Gastrocnemius medialis (tissue), 4 donors: ENCODE measurements around the gene KTI12. TPM values are rescaled to one million over a fixed set of nuclear protein-coding genes. Genes with fewer than 3 reads are reported as not detected.
A peak's percentile ranks its signal among the peaks of the same experiment; 100 is the strongest.

ENCODE experiments used
- ATAC-seq, 2 donors: fragments of 150-250 bp; one replicate each; pipeline ENCODE4 v1.9.1; 2016
- DNase-seq, 2 donors: peaks; one replicate each; pipeline ENCODE4 v3.0.0-alpha.2; 2019
- H3K27ac ChIP-seq, 4 donors: fragments of 200-600 bp; sonication (generic); 1 replicate in 1 of 4; 2 replicates in 3 of 4; pipeline ENCODE4 v1.5.1; 2016 to 2018; ENCODE audit warnings: mild to moderate bottlenecking in 2 of 4, moderate library complexity in 1 of 4
- H3K27me3 ChIP-seq, 3 donors: fragments of 200-600 bp; sonication (generic) in 2 of 3; 1 replicate in 1 of 3; 2 replicates in 2 of 3; pipeline versions ENCODE4 v1.5.1 to v1.6.0; 2016 to 2019; ENCODE audit warnings: mild to moderate bottlenecking in 1 of 3, moderate library complexity in 1 of 3
- H3K36me3 ChIP-seq, 2 donors: fragments of 200-600 bp; sonication (generic) in 1 of 2; one replicate each; pipeline ENCODE4 v1.5.1; 2017 to 2018
- H3K4me1 ChIP-seq, 2 donors: fragments of 200-600 bp; sonication (generic) in 1 of 2; one replicate each; pipeline ENCODE4 v1.5.1; 2016 to 2017; ENCODE audit warnings: mild to moderate bottlenecking in 2 of 2
- H3K4me3 ChIP-seq, 4 donors: fragments of 200-600 bp; sonication (generic) in 3 of 4; 1 replicate in 1 of 4; 2 replicates in 3 of 4; pipeline ENCODE4 v1.5.1; 2016 to 2019; ENCODE audit warnings: mild to moderate bottlenecking in 2 of 4
- H3K9me3 ChIP-seq, 3 donors: fragments of 200-600 bp; sonication (generic) in 2 of 3; 1 replicate in 1 of 3; 2 replicates in 2 of 3; pipeline ENCODE4 v1.5.1; 2016 to 2019
- CTCF ChIP-seq, 5 experiments: fragments of 450-650 bp in 3 of 5; fragments of 200-600 bp in 2 of 5; sonication (generic) in 2 of 5; IDR thresholded peaks in 4 of 5; conservative IDR thresholded peaks in 1 of 5; 1 replicate in 4 of 5; 2 replicates in 1 of 5; pipeline ENCODE4 v1.5.1; 2016 to 2019; ENCODE audit warnings: antibody characterized with exemption in 5 of 5, mild to moderate bottlenecking in 3 of 5, moderate library complexity in 3 of 5
- POLR2A ChIP-seq, 2 donors: fragments of 450-650 bp; IDR thresholded peaks; one replicate each; pipeline ENCODE4 v1.6.1; 2017; ENCODE audit warnings: antibody characterized with exemption in 2 of 2, mild to moderate bottlenecking in 2 of 2, moderate library complexity in 2 of 2
- in situ Hi-C, 4 donors: fragments of 200-750 bp; cut with MboI; loops; one replicate each; pipeline versions ENCODE4 v1.15.0 to v1.8.0; 2017; ENCODE audit warnings: low sequenced_read_pairs in 4 of 4
- intact Hi-C: fragments of 100-400 bp; cut with DNase I; formaldehyde crosslinking; loops from one replicate; pipeline ENCODE4 v1.15.1; 2023; ENCODE audit warnings: low total_unique reads
- total RNA-seq, 4 donors: library from RNA; depleted of rRNA; stranded (reverse); fragments of >200 nt; gene quantifications; one replicate each; pipeline versions ENCODE4 v1.1.0 to v1.2.3, GENCODE V29; 2016

Gene KTI12
- total RNA-seq, 4 donors from 2014 or later: 3.4 to 5.9 (median 5.1) TPM

GRCh38 chr1:52063192-52063591, 29.6 kb upstream of the KTI12 start:
- H3K4me1 ChIP-seq: peaks cover 14 to 17% of the 10 kb centered on the region in 2 donors
- no peak for DNase-seq
- no peak overlapping the region for H3K4me3 ChIP-seq
- H3K27me3 ChIP-seq: no peaks in the 10 kb centered on the region
- TF ChIP-seq POLR2A (IDR thresholded peaks at IDR 0.05) (no peak), CTCF (IDR thresholded peaks at IDR 0.05 in 4 of 5, conservative IDR thresholded peaks at IDR 0.05 in 1 of 5) (no peak)
- H3K36me3 ChIP-seq: peaks cover 0 to 74% of the 10 kb centered on the region in 2 donors
- H3K27ac ChIP-seq: no peak overlapping the region
- intact Hi-C loops: no loop called here
- H3K9me3 ChIP-seq: no peaks in the 10 kb centered on the region
- in situ Hi-C loops: no loop called here
- ATAC-seq: no peak

- H3K36me3 ChIP-seq: peaks cover 0 to 52% of the 10 kb centered on the region in 2 donors
Observed at GRCh38 chr1:52060822-52061221, 27.2 kb upstream of the KTI12 start.

GRCh38 chr1:52059888-52060287, 26.3 kb upstream of the KTI12 start:
- no peak overlapping the region for H3K4me3 ChIP-seq
- H3K9me3 ChIP-seq: no peaks in the 10 kb centered on the region
- H3K27ac ChIP-seq: no peak overlapping the region
- peaks cover 0 to 43% of the 10 kb centered on the region in 2 donors for H3K36me3 ChIP-seq
- H3K27me3 ChIP-seq: no peaks in the 10 kb centered on the region
- no peak for ATAC-seq
- in situ Hi-C loops: no loop called here
- TF ChIP-seq POLR2A (IDR thresholded peaks at IDR 0.05): no peak
- no peak for TF ChIP-seq CTCF (IDR thresholded peaks at IDR 0.05 in 4 of 5, conservative IDR thresholded peaks at IDR 0.05 in 1 of 5)
- H3K4me1 ChIP-seq: peaks cover 28 to 32% of the 10 kb centered on the region in 2 donors
- DNase-seq: no peak
- intact Hi-C loops: loop anchor here (5.0 kb wide), 2 partner anchors 82 to 1887 kb away; partner anchors contain the start of genes IFT25, LRRC42 and ZFYVE9

More at GRCh38 chr1:52060822-52061221, 27.2 kb upstream of the KTI12 start:
- Histone ChIP-seq H3K4me3 (no peak overlapping the region), H3K27me3 (no peaks in the 10 kb centered on the region), H3K9me3 (no peaks in the 10 kb centered on the region), H3K27ac (no peak overlapping the region), H3K4me1 (peaks cover 28 to 32% of the 10 kb centered on the region in 2 donors)
- no peak for ATAC-seq
- intact Hi-C loops (no loop called here), in situ Hi-C loops (no loop called here)
- DNase-seq: no peak
- TF ChIP-seq CTCF (IDR thresholded peaks at IDR 0.05 in 4 of 5, conservative IDR thresholded peaks at IDR 0.05 in 1 of 5) (no peak), POLR2A (IDR thresholded peaks at IDR 0.05) (no peak)

GRCh38 chr1:52059321-52059720, 25.7 kb upstream of the KTI12 start:
- H3K4me1 ChIP-seq: peaks cover 32 to 35% of the 10 kb centered on the region in 2 donors
- intact Hi-C loops (loop anchor here (5.0 kb wide), 2 partner anchors 83 to 1888 kb away; partner anchors contain the start of genes IFT25, LRRC42 and ZFYVE9), in situ Hi-C loops (no loop called here)
- peak overlapping the region in 2 of 4 donors; percentile 6 to 14 for H3K27ac ChIP-seq
- peaks cover 0 to 37% of the 10 kb centered on the region in 2 donors for H3K36me3 ChIP-seq
- no peak for ATAC-seq
- no peak overlapping the region for H3K4me3 ChIP-seq
- no peak for DNase-seq
- no peaks in the 10 kb centered on the region for H3K27me3 ChIP-seq
- no peaks in the 10 kb centered on the region for H3K9me3 ChIP-seq
- TF ChIP-seq CTCF (IDR thresholded peaks at IDR 0.05 in 4 of 5, conservative IDR thresholded peaks at IDR 0.05 in 1 of 5) (no peak), POLR2A (IDR thresholded peaks at IDR 0.05) (no peak)
